NK-92 treated with Interleukin-12 subunit alpha and Interleukin-12 subunit beta, amount 100 ng/mL, for 24 hours (cell line): ENCODE measurements around the gene KCNMA1.

Source experiments
- DNase-seq: peaks from one replicate; lab custom pipeline; 2025; lab: John Stamatoyannopoulos, UW

Gene KCNMA1

GRCh38 chr10:77507291-77507880 lies 130.2 kb downstream of the KCNMA1 start:
- DNase-seq = no peak

GRCh38 chr10:77506517-77507200 lies 130.9 kb downstream of the KCNMA1 start:
- no peak for DNase-seq

- DNase-seq = no peak
Measured at GRCh38 chr10:77505431-77506334, 131.9 kb downstream of the KCNMA1 start.

- DNase-seq = no peak
Measured at GRCh38 chr10:77504873-77505257, 132.7 kb downstream of the KCNMA1 start.

- DNase-seq = no peak
Measured at GRCh38 chr10:77504196-77504872, 133.3 kb downstream of the KCNMA1 start.

- DNase-seq = no peak
Measured at GRCh38 chr10:77501846-77502261, 135.8 kb downstream of the KCNMA1 start.

- DNase-seq = no peak
Measured at GRCh38 chr10:77501152-77501845, 136.3 kb downstream of the KCNMA1 start.

- DNase-seq = no peak
Measured at GRCh38 chr10:77500754-77501151, 136.9 kb downstream of the KCNMA1 start.

- DNase-seq = no peak
Measured at GRCh38 chr10:77498829-77499228, 138.8 kb downstream of the KCNMA1 start.

- no peak for DNase-seq
Measured at GRCh38 chr10:77498210-77498609, 139.4 kb downstream of the KCNMA1 start.

GRCh38 chr10:77497748-77498147 lies 139.9 kb downstream of the KCNMA1 start:
- DNase-seq = no peak

GRCh38 chr10:77496941-77497420 lies 140.6 kb downstream of the KCNMA1 start:
- no peak for DNase-seq

GRCh38 chr10:77494756-77495541 lies 142.7 kb downstream of the KCNMA1 start:
- DNase-seq = no peak

GRCh38 chr10:77494327-77494726 lies 143.3 kb downstream of the KCNMA1 start:
- no peak for DNase-seq

- no peak for DNase-seq
Measured at GRCh38 chr10:77493851-77494261, 143.8 kb downstream of the KCNMA1 start.

- no peak for DNase-seq
Measured at GRCh38 chr10:77493239-77493806, 144.3 kb downstream of the KCNMA1 start.

GRCh38 chr10:77492368-77492994 lies 145.1 kb downstream of the KCNMA1 start:
- no peak for DNase-seq

GRCh38 chr10:77490534-77491314 lies 146.9 kb downstream of the KCNMA1 start:
- DNase-seq = no peak

GRCh38 chr10:77486517-77486916 lies 151.1 kb downstream of the KCNMA1 start:
- DNase-seq = no peak
